GM12873 (cell line): ENCODE results near the gene KCNK6.

Experiments
- CTCF ChIP-seq: IDR thresholded peaks from 2 replicates; pipeline ENCODE4 v1.5.1; 2012; ENCODE audit warnings: low read depth, mild to moderate bottlenecking, moderate library complexity, low read length, control low read depth; ENCODE audit not compliant: insufficient read depth; ENCODE audit errors: missing control alignments

Gene KCNK6

GRCh38 chr19:38308926-38309614 is 10.6 kb upstream of the KCNK6 start:
- no peak for TF ChIP-seq CTCF

- no peak for TF ChIP-seq CTCF
Observed at GRCh38 chr19:38309615-38310278, 9.9 kb upstream of the KCNK6 start.

- no peak for TF ChIP-seq CTCF
Observed at GRCh38 chr19:38310279-38310670, 9.4 kb upstream of the KCNK6 start.

GRCh38 chr19:38310986-38311385 is 8.7 kb upstream of the KCNK6 start:
- TF ChIP-seq CTCF, result no peak

GRCh38 chr19:38315657-38316476 is 3.8 kb upstream of the KCNK6 start, which contains the start of gene YIF1B:
Gene YIF1B (minus strand): TSS chr19:38315947. CDS start chr19:38315917, 30 bp downstream.
- no peak for TF ChIP-seq CTCF

GRCh38 chr19:38316477-38317067 is 3.1 kb upstream of the KCNK6 start:
- no peak for TF ChIP-seq CTCF
